MCF 10A (cell line): ENCODE data around the gene SLC25A17. TPM values are rescaled to one million over a fixed set of nuclear protein-coding genes. Genes with fewer than 3 reads are reported as not detected.
"Not testable (repeated sequence)": the region's sequence is repeated elsewhere in the genome, so short reads cannot be mapped to it uniquely, and the experiment has no call there.

Experiments
- BruUV-seq: library from RNA; stranded (reverse); fragments of 400-500 nt; replicated peaks from 2 replicates; lab custom pipeline; 2021; lab: Mats Ljungman, UMichigan
- CTCF ChIA-PET: fragments of 300-600 bp; sonication (Branson Sonifier 250); formaldehyde crosslinking; extraction: SDS; loops from one replicate; lab custom pipeline; 2021; ENCODE audit warnings: antibody characterized with exemption, inconsistent platforms; lab: Yijun Ruan, JAX
- POLR2A ChIA-PET: fragments of 300-600, 350-650 bp; sonication (Branson Sonifier 250); formaldehyde crosslinking; extraction: SDS; loops from one replicate; lab custom pipeline; 2020; ENCODE audit warnings: antibody characterized with exemption, inconsistent platforms; lab: Yijun Ruan, JAX
- DNase-seq: peaks from one replicate; pipeline ENCODE4 v3.0.0-alpha.2; 2018; ENCODE audit not compliant: unreplicated experiment
- H3K27ac Mint-ChIP-seq: one replicate; pipeline ENCODE4 v1.8.0; 2022; ENCODE audit warnings: mild to moderate bottlenecking, low read depth, mixed read lengths; ENCODE audit not compliant: unreplicated experiment
- H3K27me3 Mint-ChIP-seq: one replicate; pipeline ENCODE4 v1.8.0; 2022; ENCODE audit warnings: mixed read lengths; ENCODE audit not compliant: insufficient read depth, unreplicated experiment
- H3K36me3 Mint-ChIP-seq: one replicate; pipeline ENCODE4 v1.8.0; 2022; ENCODE audit warnings: mild to moderate bottlenecking, moderate library complexity, mixed read lengths; ENCODE audit not compliant: insufficient read depth, unreplicated experiment
- H3K4me1 Mint-ChIP-seq: one replicate; pipeline ENCODE4 v1.8.0; 2022; ENCODE audit warnings: mixed read lengths; ENCODE audit not compliant: insufficient read depth, unreplicated experiment
- H3K4me3 Mint-ChIP-seq: one replicate; pipeline ENCODE4 v1.8.0; 2022; ENCODE audit warnings: mild to moderate bottlenecking, moderate library complexity, mixed read lengths; ENCODE audit not compliant: unreplicated experiment
- H3K9me3 Mint-ChIP-seq: one replicate; pipeline ENCODE4 v1.8.0; 2022; ENCODE audit warnings: mixed read lengths; ENCODE audit not compliant: unreplicated experiment
- intact Hi-C: fragments of 100-400 bp; cut with micrococcal nuclease; formaldehyde crosslinking; loops from 2 replicates; pipeline ENCODE4 v1.14.1; 2022
- total RNA-seq: library from RNA; stranded (reverse); gene quantifications from 2 replicates; pipeline ENCODE4 v1.2.3, GENCODE V29; 2022
- TF ChIP-seq, protein P1 (sequence below): fragments of 200-600 bp; IDR thresholded peaks from one replicate; pipeline ENCODE4 v1.8.0; 2022; ENCODE audit warnings: antibody characterized with exemption, mild to moderate bottlenecking; ENCODE audit not compliant: unreplicated experiment

The SLC25A17 gene
- total RNA-seq, 1 experiment from 2014 or later = 22.3 TPM

DNA sequence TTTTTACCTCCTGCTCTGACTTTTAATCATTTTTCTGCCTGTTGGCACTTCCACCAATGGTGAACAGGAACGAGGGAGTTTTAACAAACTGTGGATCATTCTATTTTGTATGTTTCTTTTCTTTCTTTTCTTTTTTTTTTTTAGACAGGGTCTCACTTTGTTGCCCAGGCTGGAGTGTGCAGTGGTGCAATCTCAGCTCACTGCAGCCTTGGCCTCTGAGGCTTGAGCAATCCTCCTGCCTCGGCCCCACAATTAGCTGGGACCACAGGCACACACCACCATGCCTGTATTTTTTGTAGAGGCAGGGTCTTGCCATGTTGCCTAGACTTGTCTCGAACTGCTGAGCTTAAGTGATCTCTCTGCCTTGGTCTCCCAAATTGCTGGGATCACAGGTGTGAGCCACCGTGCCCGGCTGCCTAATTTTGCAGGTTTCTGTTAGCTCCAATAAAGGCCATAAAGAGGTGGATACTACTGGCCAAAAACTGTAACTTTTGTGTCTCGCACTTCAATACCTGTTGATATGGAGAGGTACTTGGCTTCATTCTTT is 59.8 kb downstream of the SLC25A17 start:
- Mint-ChIP-seq H3K4me3 (no peak overlapping the region), H3K27ac (no peak overlapping the region), H3K9me3 (no peaks in the 10 kb centered on the region), H3K4me1 (peaks cover 11% of the 10 kb centered on the region), H3K36me3 (no peaks in the 10 kb centered on the region), H3K27me3 (no peaks in the 10 kb centered on the region)
- ChIA-PET CTCF (interaction anchor here (0.5 to 7.2 kb wide), 20 partner anchors 9 to 738 kb away, joined by 3 to 128 read pairs (median 4); no protein-coding TSS in a partner anchor), POLR2A (interaction anchor here (0.6 to 6.8 kb wide), 17 partner anchors 9 to 323 kb away, joined by 3 to 46 read pairs (median 4); no protein-coding TSS in a partner anchor)
- intact Hi-C loops = loop anchor here (10.0 kb wide), 1 partner anchor 325 kb away; no protein-coding TSS in a partner anchor
- TF ChIP-seq, protein P1, sequence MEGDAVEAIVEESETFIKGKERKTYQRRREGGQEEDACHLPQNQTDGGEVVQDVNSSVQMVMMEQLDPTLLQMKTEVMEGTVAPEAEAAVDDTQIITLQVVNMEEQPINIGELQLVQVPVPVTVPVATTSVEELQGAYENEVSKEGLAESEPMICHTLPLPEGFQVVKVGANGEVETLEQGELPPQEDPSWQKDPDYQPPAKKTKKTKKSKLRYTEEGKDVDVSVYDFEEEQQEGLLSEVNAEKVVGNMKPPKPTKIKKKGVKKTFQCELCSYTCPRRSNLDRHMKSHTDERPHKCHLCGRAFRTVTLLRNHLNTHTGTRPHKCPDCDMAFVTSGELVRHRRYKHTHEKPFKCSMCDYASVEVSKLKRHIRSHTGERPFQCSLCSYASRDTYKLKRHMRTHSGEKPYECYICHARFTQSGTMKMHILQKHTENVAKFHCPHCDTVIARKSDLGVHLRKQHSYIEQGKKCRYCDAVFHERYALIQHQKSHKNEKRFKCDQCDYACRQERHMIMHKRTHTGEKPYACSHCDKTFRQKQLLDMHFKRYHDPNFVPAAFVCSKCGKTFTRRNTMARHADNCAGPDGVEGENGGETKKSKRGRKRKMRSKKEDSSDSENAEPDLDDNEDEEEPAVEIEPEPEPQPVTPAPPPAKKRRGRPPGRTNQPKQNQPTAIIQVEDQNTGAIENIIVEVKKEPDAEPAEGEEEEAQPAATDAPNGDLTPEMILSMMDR = no peak
- DNase-seq = no peak
- BruUV-seq = no TSS peak

DNA sequence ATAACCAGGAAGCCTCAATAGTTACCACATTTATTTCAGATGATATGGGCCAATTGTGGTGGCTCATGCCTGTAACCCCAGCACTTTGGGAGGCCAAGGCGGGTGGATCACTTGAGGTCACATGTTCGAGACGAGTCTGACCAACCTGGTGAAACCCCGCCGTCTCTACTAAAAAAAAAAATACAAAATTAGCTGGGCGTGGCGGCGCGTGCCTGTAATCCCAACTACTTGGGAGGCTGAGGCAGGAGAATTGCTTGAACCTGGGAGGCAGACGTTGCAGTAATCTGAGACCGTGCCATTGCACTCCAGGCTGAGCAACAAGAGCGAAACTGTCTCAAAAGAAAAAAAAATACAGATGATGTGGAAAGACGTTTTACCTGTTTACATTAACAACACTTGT is 60.3 kb downstream of the SLC25A17 start:
- CTCF ChIA-PET = interaction anchor here (0.6 to 7.2 kb wide), 14 partner anchors 9 to 322 kb away, joined by 3 to 128 read pairs (median 4); no protein-coding TSS in a partner anchor
- not testable (repeated sequence) for BruUV-seq, H3K4me3 Mint-ChIP-seq, H3K27ac Mint-ChIP-seq, H3K36me3 Mint-ChIP-seq, DNase-seq, H3K27me3 Mint-ChIP-seq, H3K9me3 Mint-ChIP-seq
- H3K4me1 Mint-ChIP-seq = peaks cover 11% of the 10 kb centered on the region
- POLR2A ChIA-PET = interaction anchor here (0.8 to 6.8 kb wide), 11 partner anchors 12 to 322 kb away, joined by 3 to 46 read pairs (median 5); no protein-coding TSS in a partner anchor
- intact Hi-C loops = loop anchor here (10.0 kb wide), 1 partner anchor 324 kb away; no protein-coding TSS in a partner anchor

- CTCF ChIA-PET = interaction anchor here (0.6 to 7.2 kb wide), 7 partner anchors 38 to 321 kb away, joined by 3 to 128 read pairs (median 3); no protein-coding TSS in a partner anchor
- TF ChIP-seq, protein P1 = no peak
- Mint-ChIP-seq H3K27ac (no peak overlapping the region), H3K4me1 (peaks cover 11% of the 10 kb centered on the region), H3K36me3 (no peaks in the 10 kb centered on the region), H3K9me3 (no peaks in the 10 kb centered on the region), H3K4me3 (no peak overlapping the region), H3K27me3 (no peaks in the 10 kb centered on the region)
- peak; percentile 27 for DNase-seq
- POLR2A ChIA-PET = interaction anchor here (0.7 to 6.8 kb wide), 13 partner anchors 9 to 349 kb away, joined by 3 to 46 read pairs (median 4); no protein-coding TSS in a partner anchor
- intact Hi-C loops = loop anchor here (10.0 kb wide), 1 partner anchor 324 kb away; no protein-coding TSS in a partner anchor
- BruUV-seq = no TSS peak
Observed at GRCh38 chr22:40758390-40758789, 60.8 kb downstream of the SLC25A17 start.

- H3K36me3 Mint-ChIP-seq = no peaks in the 10 kb centered on the region
- TF ChIP-seq, protein P1 = no peak
- H3K4me3 Mint-ChIP-seq = no peak overlapping the region
- peaks cover 11% of the 10 kb centered on the region for H3K4me1 Mint-ChIP-seq
- DNase-seq = no peak
- no peak overlapping the region for H3K27ac Mint-ChIP-seq
- ChIA-PET CTCF (interaction anchor here (0.6 to 7.2 kb wide), 9 partner anchors 25 to 111 kb away, joined by 3 to 128 read pairs (median 6); no protein-coding TSS in a partner anchor), POLR2A (interaction anchor here (0.6 to 6.8 kb wide), 12 partner anchors 10 to 748 kb away, joined by 3 to 46 read pairs (median 3); partner anchors contain the start of gene MRTFA)
- no TSS peak for BruUV-seq
- intact Hi-C loops = loop anchor here (10.0 kb wide), 1 partner anchor 322 kb away; no protein-coding TSS in a partner anchor
- no peaks in the 10 kb centered on the region for H3K27me3 Mint-ChIP-seq
- H3K9me3 Mint-ChIP-seq = no peaks in the 10 kb centered on the region
Observed at GRCh38 chr22:40757071-40757470, 62.1 kb downstream of the SLC25A17 start.
